Upper lobe of left lung (tissue), 4 donors: ENCODE data around the gene DCAF8L2.

Source experiments
- EP300 ChIP-seq, 4 donors: sonication (generic); formaldehyde crosslinking; IDR thresholded peaks; one replicate each; pipeline ENCODE4 v1.5.1; 2017; ENCODE audit warnings: antibody characterized with exemption in 4 of 4, control low read depth in 2 of 4
- POLR2AphosphoS5 ChIP-seq, 2 donors: sonication (generic); formaldehyde crosslinking; IDR thresholded peaks; one replicate each; pipeline ENCODE4 v1.5.1; 2017; ENCODE audit warnings: antibody characterized with exemption in 2 of 2
- TF ChIP-seq, protein P1 (sequence below), 6 experiments: fragments of 450-650 bp in 4 of 6; fragments of 200-600 bp in 2 of 6; sonication (generic) in 2 of 6; IDR thresholded peaks; one replicate each; pipeline ENCODE4 v1.5.1; 2016 to 2019; ENCODE audit warnings: antibody characterized with exemption in 6 of 6

DNA sequence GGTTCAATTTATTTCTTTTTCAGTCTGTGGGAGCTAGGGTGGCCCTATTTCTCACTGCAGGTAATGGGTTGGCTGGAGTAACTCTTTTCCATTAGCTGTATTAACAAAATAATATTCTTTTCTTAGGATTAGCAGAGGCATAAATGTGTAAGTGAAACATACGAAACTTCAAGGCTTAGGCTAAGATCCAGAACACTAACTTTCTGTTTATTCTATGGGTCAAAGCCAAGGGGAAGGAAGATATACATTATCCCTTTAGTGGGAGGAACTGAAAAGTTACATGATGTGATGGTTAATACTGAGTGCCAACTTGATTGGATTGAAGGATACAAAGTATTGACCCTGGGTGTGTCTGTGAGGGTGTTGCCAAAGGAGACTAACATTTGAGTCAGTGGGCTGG, 66.4 kb downstream of the DCAF8L2 start:
- TF ChIP-seq, protein P1, sequence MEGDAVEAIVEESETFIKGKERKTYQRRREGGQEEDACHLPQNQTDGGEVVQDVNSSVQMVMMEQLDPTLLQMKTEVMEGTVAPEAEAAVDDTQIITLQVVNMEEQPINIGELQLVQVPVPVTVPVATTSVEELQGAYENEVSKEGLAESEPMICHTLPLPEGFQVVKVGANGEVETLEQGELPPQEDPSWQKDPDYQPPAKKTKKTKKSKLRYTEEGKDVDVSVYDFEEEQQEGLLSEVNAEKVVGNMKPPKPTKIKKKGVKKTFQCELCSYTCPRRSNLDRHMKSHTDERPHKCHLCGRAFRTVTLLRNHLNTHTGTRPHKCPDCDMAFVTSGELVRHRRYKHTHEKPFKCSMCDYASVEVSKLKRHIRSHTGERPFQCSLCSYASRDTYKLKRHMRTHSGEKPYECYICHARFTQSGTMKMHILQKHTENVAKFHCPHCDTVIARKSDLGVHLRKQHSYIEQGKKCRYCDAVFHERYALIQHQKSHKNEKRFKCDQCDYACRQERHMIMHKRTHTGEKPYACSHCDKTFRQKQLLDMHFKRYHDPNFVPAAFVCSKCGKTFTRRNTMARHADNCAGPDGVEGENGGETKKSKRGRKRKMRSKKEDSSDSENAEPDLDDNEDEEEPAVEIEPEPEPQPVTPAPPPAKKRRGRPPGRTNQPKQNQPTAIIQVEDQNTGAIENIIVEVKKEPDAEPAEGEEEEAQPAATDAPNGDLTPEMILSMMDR (IDR thresholded peaks at IDR 0.05) = no peak
- TF ChIP-seq POLR2AphosphoS5 (IDR thresholded peaks at IDR 0.05) = no peak
- no peak for TF ChIP-seq EP300 (IDR thresholded peaks at IDR 0.05)
